Small intestine (tissue), 7 donors: ENCODE measurements around the gene FMO2. TPM values are rescaled to one million over a fixed set of nuclear protein-coding genes. Genes with fewer than 3 reads are reported as not detected.

Experiments used
- DNase-seq, 2 donors: peaks; one replicate each; pipeline versions ENCODE4 v3.0.0 to v3.0.0-alpha.2; 2013
- FAIRE-seq: peaks from 2 replicates; lab custom pipeline; 2012; peaks lifted over from hg19 to GRCh38; lab: Jason Lieb, UNC
- H3K27ac ChIP-seq, 3 donors: one replicate each; pipeline ENCODE4 v1.5.1; 2013; ENCODE audit warnings: low read length in 2 of 3, mild to moderate bottlenecking in 2 of 3, control low read depth in 1 of 3, inconsistent platforms in 1 of 3, low read depth in 1 of 3, moderate library complexity in 1 of 3
- H3K27me3 ChIP-seq, 3 donors: one replicate each; pipeline ENCODE4 v1.6.1; 2013; ENCODE audit warnings: low read length in 3 of 3, inconsistent platforms in 1 of 3; ENCODE audit not compliant: control insufficient read depth in 3 of 3, insufficient read depth in 3 of 3
- H3K36me3 ChIP-seq, 3 donors: one replicate each; pipeline ENCODE4 v1.6.1; 2013; ENCODE audit warnings: low read length in 3 of 3, inconsistent platforms in 1 of 3, low read depth in 1 of 3, mild to moderate bottlenecking in 1 of 3, moderate library complexity in 1 of 3; ENCODE audit not compliant: control insufficient read depth in 3 of 3, insufficient read depth in 2 of 3
- H3K4me1 ChIP-seq, 3 donors: one replicate each; pipeline ENCODE4 v1.6.1; 2013; ENCODE audit warnings: low read length in 2 of 3, inconsistent platforms in 1 of 3, low read depth in 1 of 3, mild to moderate bottlenecking in 1 of 3, moderate library complexity in 1 of 3; ENCODE audit not compliant: control insufficient read depth in 3 of 3, insufficient read depth in 2 of 3
- H3K4me3 ChIP-seq, 3 donors: one replicate each; pipeline ENCODE4 v1.5.1; 2013; ENCODE audit warnings: low read length in 3 of 3, control low read depth in 1 of 3, inconsistent platforms in 1 of 3, low read depth in 1 of 3, mild to moderate bottlenecking in 1 of 3, moderate library complexity in 1 of 3
- H3K9me3 ChIP-seq, 2 donors: one replicate each; pipeline ENCODE4 v1.6.1; 2013; ENCODE audit warnings: low read depth in 1 of 2, low read length in 1 of 2; ENCODE audit not compliant: control insufficient read depth in 2 of 2, insufficient read depth in 1 of 2
- WGBS, 3 donors: extraction: QIAGEN DNeasy Blood & Tissue Kit; methylation state at CpG; one replicate each; pipeline ENCODE4 v1.1.7; 2013; 5-methylcytosine and 5-hydroxymethylcytosine counted together
- polyA plus RNA-seq, 4 donors: library from polyadenylated mRNA; stranded (reverse) in 3 of 4; unstranded in 1 of 4; fragments of 200-250 nt in 3 of 4; fragments of 120-200 nt in 1 of 4; gene quantifications; one replicate each; pipeline versions ENCODE4 v1.2.1 to v1.2.3, GENCODE V29; 2013
- donor health status: healthy with polysubstance abuse.
- donor health status: control.
- donor health status: control.
- donor health status: Bipolar disorder and iron deficiency.
- donor health status: healthy.

Gene FMO2
- polyA plus RNA-seq, 4 donors: 0.06 to 1.6 (median 0.65) TPM

GRCh38 chr1:171142416-171143385 is 42.4 kb upstream of the FMO2 start:
- no peak for DNase-seq
- peak overlapping the region in 2 of 3 donors; percentile 13 to 88 for H3K27ac ChIP-seq
- no peaks in the 10 kb centered on the region for H3K27me3 ChIP-seq
- peaks cover 0 to 7% (median 6%) of the 10 kb centered on the region in 3 donors for H3K4me1 ChIP-seq
- H3K36me3 ChIP-seq: no peaks in the 10 kb centered on the region
- H3K9me3 ChIP-seq: no peaks in the 10 kb centered on the region
- no peak for FAIRE-seq
- no peak overlapping the region for H3K4me3 ChIP-seq
- WGBS, 3 donors: 41 to 61% (median 58%) methylated on average over 8 of the region's 8 CpGs

GRCh38 chr1:171150156-171150555 is 34.9 kb upstream of the FMO2 start:
- Histone ChIP-seq H3K27me3 (no peaks in the 10 kb centered on the region), H3K9me3 (no peaks in the 10 kb centered on the region), H3K27ac (no peak overlapping the region), H3K4me3 (no peak overlapping the region), H3K4me1 (no peaks in the 10 kb centered on the region), H3K36me3 (no peaks in the 10 kb centered on the region)
- FAIRE-seq (no peak), DNase-seq (no peak)
- WGBS, 3 donors: 70 to 71% (median 71%) methylated on average over 1 of the region's 1 CpG

GRCh38 chr1:171152549-171152948 is 32.6 kb upstream of the FMO2 start:
- Histone ChIP-seq H3K4me3 (no peak overlapping the region), H3K9me3 (no peaks in the 10 kb centered on the region), H3K27ac (no peak overlapping the region), H3K4me1 (peaks cover 0 to under 1% (median 0%) of the 10 kb centered on the region in 3 donors), H3K36me3 (no peaks in the 10 kb centered on the region), H3K27me3 (no peaks in the 10 kb centered on the region)
- 30 to 49% (median 49%) methylated on average over 2 of the region's 2 CpGs for WGBS, 3 donors
- DNase-seq (no peak), FAIRE-seq (no peak)

- Histone ChIP-seq H3K27me3 (no peaks in the 10 kb centered on the region), H3K36me3 (no peaks in the 10 kb centered on the region), H3K9me3 (peaks cover 0 to 4% of the 10 kb centered on the region in 2 donors), H3K4me3 (no peak overlapping the region), H3K4me1 (peaks cover 0 to 29% (median 0%) of the 10 kb centered on the region in 3 donors), H3K27ac (no peak overlapping the region)
- DNase-seq (no peak), FAIRE-seq (no peak)
Observed at GRCh38 chr1:171155484-171155883, 29.6 kb upstream of the FMO2 start.

GRCh38 chr1:171158096-171158495 is 27.0 kb upstream of the FMO2 start:
- H3K4me3 ChIP-seq: no peak overlapping the region
- H3K27me3 ChIP-seq: no peaks in the 10 kb centered on the region
- H3K9me3 ChIP-seq: peaks cover 0 to 4% of the 10 kb centered on the region in 2 donors
- 82 to 88% (median 86%) methylated on average over 5 of the region's 5 CpGs for WGBS, 3 donors
- no peak for FAIRE-seq
- H3K27ac ChIP-seq: peak overlapping the region in 1 of 3 donors; percentile 93
- H3K36me3 ChIP-seq: no peaks in the 10 kb centered on the region
- peaks cover 0 to 44% (median 0%) of the 10 kb centered on the region in 3 donors for H3K4me1 ChIP-seq
- no peak for DNase-seq

- Histone ChIP-seq H3K27ac (peak overlapping the region in 1 of 3 donors; percentile 93), H3K9me3 (peaks cover 0 to 4% of the 10 kb centered on the region in 2 donors), H3K27me3 (no peaks in the 10 kb centered on the region), H3K36me3 (no peaks in the 10 kb centered on the region), H3K4me3 (no peak overlapping the region), H3K4me1 (peaks cover 0 to 44% (median 0%) of the 10 kb centered on the region in 3 donors)
- WGBS, 3 donors: 80 to 83% (median 83%) methylated on average over 3 of the region's 3 CpGs
- DNase-seq (peak in 1 of 2 donors; percentile 64), FAIRE-seq (no peak)
Observed at GRCh38 chr1:171158551-171158950, 26.5 kb upstream of the FMO2 start.

GRCh38 chr1:171159148-171159547 is 26.0 kb upstream of the FMO2 start:
- H3K27me3 ChIP-seq: no peaks in the 10 kb centered on the region
- 80 to 88% (median 82%) methylated on average over 2 of the region's 2 CpGs for WGBS, 3 donors
- DNase-seq (peak in 1 of 2 donors; percentile 12), FAIRE-seq (no peak)
- H3K9me3 ChIP-seq: peaks cover 0 to 4% of the 10 kb centered on the region in 2 donors
- no peaks in the 10 kb centered on the region for H3K36me3 ChIP-seq
- no peak overlapping the region for H3K4me3 ChIP-seq
- H3K4me1 ChIP-seq: peaks cover 0 to 44% (median 0%) of the 10 kb centered on the region in 3 donors
- peak overlapping the region in 2 of 3 donors; percentile 71 to 93 for H3K27ac ChIP-seq

- FAIRE-seq (no peak), DNase-seq (peak; percentile 33 to 68)
- H3K4me3 ChIP-seq: no peak overlapping the region
- H3K36me3 ChIP-seq: no peaks in the 10 kb centered on the region
- H3K4me1 ChIP-seq: peaks cover 0 to 44% (median 0%) of the 10 kb centered on the region in 3 donors
- H3K27ac ChIP-seq: peak overlapping the region; percentile 4 to 93 (median 60)
- 23 to 33% (median 28%) methylated on average over 3 of the region's 3 CpGs for WGBS, 3 donors
- peaks cover 0 to 4% of the 10 kb centered on the region in 2 donors for H3K9me3 ChIP-seq
- no peaks in the 10 kb centered on the region for H3K27me3 ChIP-seq
Observed at GRCh38 chr1:171160211-171160610, 24.9 kb upstream of the FMO2 start.
